GM11168 (cell line): ENCODE data around the gene TMEFF1.
"Not testable (repeated sequence)": the region's sequence is repeated elsewhere in the genome, so short reads cannot be mapped to it uniquely, and the experiment has no call there.

Experiments used
- in situ Hi-C: fragments of 300-500 bp; cut with MboI; formaldehyde crosslinking; loops from one replicate; pipeline ENCODE4 v1.12.0; 2022; ENCODE audit warnings: low sequenced_read_pairs; ENCODE audit not compliant: unreplicated experiment

The TMEFF1 gene

GRCh38 chr9:100472788-100473275 lies at the start of gene TMEFF1:
TSS of gene TMEFF1 (plus strand) at chr9:100473149. CDS start at chr9:100473545, 396 bp downstream.
- in situ Hi-C loops = no loop called here

GRCh38 chr9:100425758-100426157 lies 47.2 kb upstream of the TMEFF1 start:
- in situ Hi-C loops = no loop called here

GRCh38 chr9:100426189-100426529 lies 46.8 kb upstream of the TMEFF1 start:
- in situ Hi-C loops = no loop called here

DNA sequence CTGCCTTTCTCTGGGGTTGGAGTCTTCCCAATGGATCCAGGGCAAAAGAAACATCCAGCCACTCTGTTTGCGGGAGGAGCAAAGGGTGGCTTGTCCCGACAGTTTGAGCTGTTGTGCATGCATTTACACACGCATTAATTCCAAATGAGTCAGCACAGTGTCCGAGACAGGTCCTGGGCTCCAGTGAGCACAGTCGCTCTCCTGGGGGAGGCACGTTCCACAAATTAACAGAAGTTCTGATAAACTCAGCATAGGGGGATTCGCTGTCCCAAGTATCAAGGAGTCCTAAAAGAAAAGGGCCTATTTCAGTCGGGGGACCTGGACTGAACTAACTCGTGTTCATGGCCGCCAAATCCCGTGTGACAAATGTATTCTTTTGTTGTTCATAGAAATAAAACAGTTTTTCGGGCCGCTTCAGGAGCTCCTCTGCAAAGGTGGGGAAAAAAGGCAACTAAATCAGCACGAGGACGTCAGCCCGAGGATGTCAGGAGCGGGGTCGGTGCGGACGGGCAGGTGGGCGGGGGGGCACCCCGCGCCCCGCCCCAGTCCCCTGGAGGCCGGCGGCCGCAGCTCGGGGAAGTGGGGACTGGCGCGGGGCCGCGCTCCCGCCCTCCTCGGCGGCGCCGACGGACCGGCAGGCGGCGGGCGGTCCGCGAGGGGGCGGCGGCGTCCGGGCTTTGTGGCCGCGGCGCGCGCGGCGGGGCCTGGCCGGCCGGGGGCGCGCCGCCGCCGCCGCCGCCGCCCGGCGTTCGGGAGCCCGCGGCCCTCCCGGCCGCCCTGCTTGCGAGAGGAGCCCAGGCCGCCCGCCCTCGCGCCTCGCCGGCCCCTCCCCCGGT lies 46.2 kb upstream of the TMEFF1 start, which contains the start of gene MSANTD3:
TSS of gene MSANTD3 (plus strand) at position 614 of the 836 bp plus-strand sequence. CDS start 14,796 bp downstream, outside the sequence.
- in situ Hi-C loops = no loop called here

- in situ Hi-C loops = no loop called here
Measured at GRCh38 chr9:100427366-100428263, 45.3 kb upstream of the TMEFF1 start.

GRCh38 chr9:100428871-100429654 lies 43.9 kb upstream of the TMEFF1 start:
- in situ Hi-C loops = no loop called here

DNA sequence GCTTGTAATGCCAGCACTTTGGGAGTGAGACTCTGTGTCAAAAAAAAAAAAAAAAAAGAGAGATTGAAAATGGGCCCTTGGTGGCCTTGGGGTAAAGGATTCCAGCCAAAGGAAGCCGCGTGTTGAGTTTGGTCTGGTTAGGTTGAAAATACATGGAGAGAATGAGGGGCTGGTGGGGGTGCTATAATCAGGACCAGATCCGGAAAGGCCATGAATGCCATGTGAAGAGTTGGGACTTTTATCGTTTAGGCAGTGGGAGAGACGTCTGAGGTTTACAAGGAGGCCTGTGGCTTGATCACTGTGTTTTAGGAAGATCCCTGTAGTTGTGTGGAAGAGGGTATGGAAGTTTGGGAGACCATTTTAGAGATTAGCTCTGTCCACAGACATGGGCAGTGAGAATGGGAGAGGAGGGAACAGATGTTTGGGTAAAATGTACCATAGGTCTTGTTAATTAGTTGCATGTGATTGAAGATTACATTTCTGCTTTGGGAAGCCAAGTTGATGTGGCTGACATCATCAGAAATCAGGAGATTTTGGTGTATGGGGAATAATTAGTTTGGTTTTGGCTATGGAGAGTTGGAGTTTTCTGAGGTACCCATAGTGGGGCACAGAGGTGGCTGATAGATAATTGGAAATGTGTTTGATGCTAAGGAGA lies 42.5 kb upstream of the TMEFF1 start:
- in situ Hi-C loops = no loop called here

DNA sequence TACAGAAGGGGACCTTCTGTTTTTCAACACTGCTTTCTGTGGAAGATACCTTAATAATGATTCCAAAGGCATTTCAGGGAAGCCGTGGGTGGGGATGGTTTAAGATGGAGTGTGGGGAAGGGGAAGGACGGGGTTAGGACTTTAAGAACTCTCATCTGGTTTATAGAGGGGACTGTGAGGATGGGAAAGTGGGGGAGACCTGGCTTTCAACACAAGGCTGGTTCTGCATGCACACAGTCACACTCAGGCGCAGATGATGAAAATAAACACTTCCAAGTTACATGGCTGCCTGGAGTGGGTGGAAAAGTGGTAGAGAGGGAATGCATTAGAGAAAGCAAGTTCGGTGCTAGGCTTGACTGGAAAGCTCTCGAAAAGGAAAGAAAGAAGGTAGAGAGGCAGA lies 41.1 kb upstream of the TMEFF1 start:
- in situ Hi-C loops = no loop called here

GRCh38 chr9:100432736-100433135 lies 40.2 kb upstream of the TMEFF1 start:
- in situ Hi-C loops = no loop called here

DNA sequence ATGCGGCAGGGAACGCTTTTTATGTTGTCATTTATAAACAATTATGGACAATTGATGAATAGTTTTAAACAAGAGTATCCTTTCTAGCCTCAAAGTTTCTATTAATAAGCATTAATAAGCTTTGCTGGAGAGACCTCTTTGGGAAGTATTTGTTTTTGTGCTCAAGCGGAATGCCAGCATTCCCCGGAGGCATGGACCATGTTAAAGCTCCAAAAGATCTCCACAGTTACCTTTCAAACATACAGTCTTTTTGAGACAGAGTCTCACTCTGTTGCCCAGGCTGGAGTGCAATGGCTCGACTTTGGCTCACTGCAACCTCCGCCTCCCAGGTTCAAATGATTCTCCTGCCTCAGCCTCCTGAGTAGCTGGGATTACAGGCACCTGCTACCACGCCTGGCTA lies 36.4 kb upstream of the TMEFF1 start:
- in situ Hi-C loops = no loop called here

- in situ Hi-C loops = no loop called here
Measured at GRCh38 chr9:100437860-100438805, 34.8 kb upstream of the TMEFF1 start.

- in situ Hi-C loops = no loop called here
Measured at GRCh38 chr9:100440071-100440470, 32.9 kb upstream of the TMEFF1 start.

GRCh38 chr9:100440487-100440886 lies 32.5 kb upstream of the TMEFF1 start:
- in situ Hi-C loops = not testable (repeated sequence)

GRCh38 chr9:100441911-100442361 lies 31.0 kb upstream of the TMEFF1 start:
- in situ Hi-C loops = no loop called here

GRCh38 chr9:100443781-100444768 lies 28.9 kb upstream of the TMEFF1 start:
- in situ Hi-C loops = no loop called here

GRCh38 chr9:100445161-100445902 lies 27.6 kb upstream of the TMEFF1 start:
- in situ Hi-C loops = no loop called here
